Endothelial cell of umbilical vein (primary cell): ENCODE measurements around the gene NECTIN4. TPM values are rescaled to one million over a fixed set of nuclear protein-coding genes. Genes with fewer than 3 reads are reported as not detected.

Experiments
- BruUV-seq: library from RNA; stranded (reverse); fragments of 400-500 nt; replicated peaks from 2 replicates; lab custom pipeline; 2021; lab: Mats Ljungman, UMichigan
- CTCF ChIA-PET: fragments of 300-600, 350-600 bp; sonication (Branson Sonifier 250); formaldehyde crosslinking; loops from one replicate; lab custom pipeline; 2021; ENCODE audit warnings: antibody characterized with exemption, inconsistent platforms; lab: Charles Lee
- POLR2A ChIA-PET: fragments of 300-600, 350-600 bp; sonication (Branson Sonifier 250); formaldehyde crosslinking; loops from one replicate; lab custom pipeline; 2021; ENCODE audit warnings: antibody characterized with exemption, inconsistent platforms; lab: Charles Lee
- DNase-seq: peaks from one replicate; pipeline ENCODE4 v3.0.0-alpha.2; 2011; ENCODE audit warnings: low read depth, low spot score
- FAIRE-seq: peaks from 2 replicates; lab custom pipeline; 2011; peaks lifted over from hg19 to GRCh38; lab: Jason Lieb, UNC
- H2AFZ ChIP-seq: 2 replicates; pipeline ENCODE4 v1.6.0; 2012; ENCODE audit warnings: low read depth, low read length, control low read depth, inconsistent platforms
- H3K27ac ChIP-seq: 2 replicates; pipeline ENCODE4 v1.5.1; 2011; ENCODE audit warnings: low read depth, mild to moderate bottlenecking, control low read depth, low read length, moderate library complexity; ENCODE audit not compliant: insufficient read depth
- H3K27me3 ChIP-seq, 2 experiments: 2 replicates each; pipeline versions ENCODE4 v1.6.0 to v1.6.1; 2011; ENCODE audit warnings: low read length in 2 of 2, mixed read lengths in 1 of 2; ENCODE audit not compliant: control insufficient read depth in 2 of 2, insufficient read depth in 2 of 2
- H3K36me3 ChIP-seq, 2 experiments: 2 replicates in 1 of 2; 3 replicates in 1 of 2; pipeline ENCODE4 v1.5.1; 2011; ENCODE audit warnings: low read length in 2 of 2, mild to moderate bottlenecking in 1 of 2, moderate library complexity in 1 of 2; ENCODE audit not compliant: control insufficient read depth in 2 of 2, insufficient read depth in 2 of 2; ENCODE audit errors: extremely low read depth in 1 of 2
- H3K4me1 ChIP-seq: 3 replicates; pipeline ENCODE4 v1.5.1; 2011; ENCODE audit warnings: mild to moderate bottlenecking, low read length; ENCODE audit not compliant: control insufficient read depth, insufficient read depth; ENCODE audit errors: extremely low read depth
- H3K4me2 ChIP-seq: 2 replicates; pipeline ENCODE4 v1.6.1; 2011; ENCODE audit warnings: low read length, control low read depth, mixed read lengths; ENCODE audit not compliant: insufficient read depth
- H3K4me3 ChIP-seq, 3 experiments: fragments of 200-600 bp in 1 of 3; sonication (generic), shearing (Covaris generic) in 1 of 3; replicated peaks in 1 of 3; 2 replicates each; pipeline ENCODE4 v1.5.1; 2011 to 2016; ENCODE audit warnings: control low read depth in 3 of 3, low read length in 3 of 3, mild to moderate bottlenecking in 2 of 3, inconsistent platforms in 1 of 3, low read depth in 1 of 3, moderate library complexity in 1 of 3; ENCODE audit not compliant: insufficient read depth in 1 of 3
- H3K79me2 ChIP-seq: 2 replicates; pipeline ENCODE4 v1.6.0; 2012; ENCODE audit warnings: low read length, inconsistent platforms; ENCODE audit not compliant: control insufficient read depth, insufficient read depth
- H3K9ac ChIP-seq: replicated peaks from 2 replicates; pipeline ENCODE3; 2011; ENCODE audit warnings: low read length, control low read depth; ENCODE audit not compliant: insufficient read depth; ENCODE audit errors: extremely low read depth
- H3K9me1 ChIP-seq: replicated peaks from 3 replicates; pipeline ENCODE4 v1.6.0; 2011; ENCODE audit warnings: mild to moderate bottlenecking, low read length; ENCODE audit not compliant: control insufficient read depth, insufficient read depth; ENCODE audit errors: extremely low read depth
- H3K9me3 ChIP-seq: replicated peaks from 2 replicates; pipeline ENCODE4 v1.5.1; 2012; ENCODE audit warnings: low read length, inconsistent platforms; ENCODE audit not compliant: control insufficient read depth, insufficient read depth
- H4K20me1 ChIP-seq: replicated peaks from 2 replicates; pipeline ENCODE3; 2011; ENCODE audit warnings: mild to moderate bottlenecking, low read length; ENCODE audit not compliant: control insufficient read depth, insufficient read depth; ENCODE audit errors: extremely low read depth
- CTCF ChIP-seq, 2 donors: IDR thresholded peaks; 1 replicate in 1 of 2; 2 replicates in 1 of 2; pipeline ENCODE4 v1.5.1; 2011; ENCODE audit warnings: low read length in 2 of 2, mild to moderate bottlenecking in 2 of 2, moderate library complexity in 2 of 2, control low read depth in 1 of 2, inconsistent platforms in 1 of 2, low read depth in 1 of 2; ENCODE audit not compliant: insufficient read depth in 1 of 2; ENCODE audit errors: extremely low read depth in 1 of 2
- EZH2 ChIP-seq: IDR thresholded peaks from 2 replicates; pipeline ENCODE4 v1.6.1; 2012; ENCODE audit warnings: borderline replicate concordance, low read depth, mild to moderate bottlenecking, moderate library complexity, low read length, inconsistent platforms; ENCODE audit not compliant: severe bottlenecking
- FOS ChIP-seq: IDR thresholded peaks from 2 replicates; pipeline ENCODE4 v1.6.1; 2011; ENCODE audit warnings: mild to moderate bottlenecking, low read length, moderate library complexity, borderline replicate concordance; ENCODE audit not compliant: insufficient read depth
- GATA2 ChIP-seq: IDR thresholded peaks from 2 replicates; pipeline ENCODE4 v1.7.0; 2011; ENCODE audit warnings: low read depth, mild to moderate bottlenecking, moderate library complexity, mixed read lengths, low read length; ENCODE audit not compliant: insufficient read length, insufficient read depth
- JUN ChIP-seq: IDR thresholded peaks from 2 replicates; pipeline ENCODE4 v1.6.1; 2011; ENCODE audit warnings: borderline replicate concordance, low read depth; ENCODE audit not compliant: insufficient read length, insufficient read depth
- MAX ChIP-seq: IDR thresholded peaks from 2 replicates; pipeline ENCODE4 v1.6.1; 2011; ENCODE audit not compliant: insufficient read depth, insufficient read length
- MYC ChIP-seq: IDR thresholded peaks from one replicate; pipeline ENCODE4 v1.6.1; 2011; ENCODE audit warnings: mild to moderate bottlenecking, low read depth, low read length
- POLR2A ChIP-seq: IDR thresholded peaks from 2 replicates; pipeline ENCODE4 v1.6.1; 2012; ENCODE audit warnings: low read depth, mild to moderate bottlenecking, control low read depth, low read length
- POLR2AphosphoS5 ChIP-seq: IDR thresholded peaks from 2 replicates; pipeline ENCODE4 v1.6.1; 2012; ENCODE audit warnings: low read depth, mild to moderate bottlenecking, control low read depth, low read length, moderate library complexity; ENCODE audit not compliant: insufficient read depth
- dilution Hi-C: fragments of 300-500 bp; cut with MboI; formaldehyde crosslinking; loops from one replicate; pipeline ENCODE4 v1.15.0; 2019; ENCODE audit warnings: low sequenced_read_pairs; ENCODE audit not compliant: extremely low pct_ligation_motif_present
- intact Hi-C: fragments of 100-400 bp; cut with micrococcal nuclease; formaldehyde crosslinking; loops from one replicate; pipeline ENCODE4 v1.10.0; 2022
- polyA plus RNA-seq, 4 experiments: library from polyadenylated mRNA; depleted of rRNA in 3 of 4; stranded (reverse) in 3 of 4; unstranded in 1 of 4; fragments of >200 nt; gene quantifications; 2 replicates each; pipeline versions ENCODE4 v1.2.1 to v1.2.3, GENCODE V29; 2011 to 2012; ENCODE audit warnings: missing spikeins in 1 of 4
- total RNA-seq: library from RNA; stranded (reverse); gene quantifications from 2 replicates; pipeline ENCODE4 v1.2.3, GENCODE V29; 2021

Gene NECTIN4
- total and polyA plus RNA-seq, 2 donors (not counting 3 experiments of a cell fraction or from before 2014, with no cell fraction given), result 0.15 to 0.58 TPM

GRCh38 chr1:161121042-161121650 is 31.8 kb upstream of the NECTIN4 start:
- DNase-seq (no peak), FAIRE-seq (no peak)
- Histone ChIP-seq H3K79me2 (peaks cover 31% of the 10 kb centered on the region), H3K4me2 (no peak overlapping the region), H2AFZ (no peak overlapping the region), H3K27me3 (no peaks in the 10 kb centered on the region), H4K20me1 (no peaks in the 10 kb centered on the region), H3K27ac (no peak overlapping the region), H3K9ac (no peak overlapping the region), H3K4me3 (no peak overlapping the region), H3K9me1 (no peaks in the 10 kb centered on the region), H3K4me1 (peaks cover 17% of the 10 kb centered on the region), H3K9me3 (no peaks in the 10 kb centered on the region), H3K36me3 (peaks cover 18 to 39% of the 10 kb centered on the region in 2 experiments)
- CTCF ChIA-PET, result interaction anchor here (1.0 to 1.1 kb wide), 2 partner anchors 15 to 20 kb away, joined by 3 to 5 read pairs; no protein-coding TSS in a partner anchor
- dilution Hi-C loops, result no loop called here
- TF ChIP-seq JUN (no peak), MAX (no peak), POLR2A (no peak), POLR2AphosphoS5 (no peak), FOS (no peak), MYC (no peak), GATA2 (no peak), CTCF (IDR thresholded peaks at IDR 0.05; ENCODE audit: extremely low read depth in 1 of 2, insufficient read depth in 1 of 2, low read depth in 1 of 2, low read length in 2 of 2) (no peak), EZH2 (no peak)
- POLR2A ChIA-PET, result interaction anchor here (0.6 kb wide), 1 partner anchor 11 kb away, joined by 7 read pairs; the partner anchor contains the start of gene DEDD
- intact Hi-C loops, result no loop called here
- no TSS peak for BruUV-seq
